Measurements from ENCODE around the gene FGD3.
"Not testable (repeated sequence)": the region's sequence is repeated elsewhere in the genome, so short reads cannot be mapped to it uniquely, and the experiment has no call there.

Gene FGD3

DNA sequence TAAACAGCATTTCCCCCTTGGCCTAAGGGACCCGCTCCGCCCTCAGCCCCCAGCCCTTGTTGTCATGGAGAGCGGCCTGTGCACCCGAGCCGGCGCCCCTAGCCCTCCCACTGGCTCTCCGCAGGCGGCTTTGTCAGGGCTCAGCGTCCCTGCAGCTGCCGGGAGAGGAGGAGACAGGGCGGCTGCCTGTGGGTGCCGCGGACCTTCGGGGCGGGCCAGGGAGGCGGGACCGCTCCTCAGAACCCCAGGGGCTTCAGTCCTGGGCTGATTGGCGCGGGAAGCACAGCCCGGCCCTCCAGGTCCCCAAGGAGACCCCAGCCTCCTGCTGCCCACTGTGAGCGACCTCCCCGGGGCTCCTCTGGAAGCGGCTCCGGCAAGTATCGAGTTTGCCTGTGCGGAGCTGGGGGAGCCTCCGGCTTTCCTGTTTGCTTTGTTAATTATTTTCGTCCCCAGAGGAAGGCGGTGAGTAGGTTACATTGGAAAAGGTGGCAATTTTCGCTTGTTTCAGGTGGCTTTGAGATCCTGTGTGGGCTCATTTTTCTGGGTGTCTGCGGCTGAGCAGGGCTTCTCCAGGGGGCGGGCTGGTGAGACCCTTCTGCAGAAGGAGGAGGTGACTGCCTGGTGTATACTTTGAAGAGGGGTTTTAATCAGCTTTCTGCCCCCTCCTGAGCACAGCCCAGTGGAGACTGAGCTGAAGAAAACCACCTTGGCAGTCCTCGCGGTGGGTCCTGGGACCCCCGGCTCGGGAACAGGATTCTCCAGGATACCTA is at the start of gene FGD3:
FGD3 (plus strand) TSS at position 256 of the 770 bp plus-strand sequence. CDS start 28,734 bp downstream, outside the sequence.
- DNase-seq, result no peak

- DNase-seq, result not testable (repeated sequence)
Observed at GRCh38 chr9:92905137-92905536, 42.2 kb upstream of the FGD3 start.

GRCh38 chr9:92911511-92912475 is 35.5 kb upstream of the FGD3 start:
- no peak for DNase-seq

DNA sequence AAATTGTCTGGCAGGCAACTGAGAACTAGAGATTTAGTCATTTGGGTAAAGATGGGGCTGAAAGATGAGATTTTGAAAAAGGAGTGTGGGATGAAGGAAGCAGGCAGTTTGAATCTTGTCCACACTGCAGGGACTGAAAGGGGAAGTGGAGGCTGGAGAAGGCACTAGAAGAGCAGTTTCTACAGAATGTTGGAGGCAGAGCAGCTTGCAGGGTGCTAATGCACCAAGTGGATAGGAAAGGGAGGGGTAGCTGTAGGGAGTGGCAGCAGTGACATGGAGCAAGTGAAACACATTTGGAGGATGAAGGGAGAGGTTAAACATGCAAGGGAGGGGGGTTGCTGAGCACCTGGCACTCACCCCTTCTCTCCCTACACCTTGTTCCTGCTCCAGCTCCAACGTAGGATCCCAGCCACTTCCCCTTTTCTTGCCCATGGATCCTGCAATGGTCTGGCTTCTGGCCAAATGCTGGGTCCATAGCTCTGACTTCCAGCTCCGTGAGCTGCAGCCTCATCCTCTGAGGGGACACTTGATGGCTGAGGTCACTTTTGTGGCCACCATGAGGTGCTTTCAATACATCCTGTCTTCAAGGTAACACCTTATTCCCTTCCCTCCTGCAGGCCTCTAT is 30.0 kb upstream of the FGD3 start:
- DNase-seq, result no peak

DNA sequence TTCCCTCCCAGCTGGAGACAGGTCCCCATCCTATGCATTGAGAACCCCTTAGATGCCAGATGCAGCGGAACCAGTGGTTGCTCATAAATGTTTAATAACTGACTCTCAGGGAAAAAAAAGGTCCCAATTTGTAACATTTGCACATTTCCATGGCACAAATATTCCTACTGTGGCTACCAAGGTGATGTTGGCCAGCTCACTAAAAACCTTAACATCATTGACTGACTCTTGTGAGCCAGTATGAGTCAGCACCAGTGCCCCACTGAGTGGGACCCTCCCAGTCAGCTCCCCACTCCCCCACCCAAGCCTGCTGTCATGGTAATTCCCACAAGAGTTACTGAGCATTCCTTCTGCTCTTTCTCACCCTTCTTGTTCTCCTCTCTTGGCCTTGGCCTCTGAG is 26.9 kb upstream of the FGD3 start:
- no peak for DNase-seq

DNA sequence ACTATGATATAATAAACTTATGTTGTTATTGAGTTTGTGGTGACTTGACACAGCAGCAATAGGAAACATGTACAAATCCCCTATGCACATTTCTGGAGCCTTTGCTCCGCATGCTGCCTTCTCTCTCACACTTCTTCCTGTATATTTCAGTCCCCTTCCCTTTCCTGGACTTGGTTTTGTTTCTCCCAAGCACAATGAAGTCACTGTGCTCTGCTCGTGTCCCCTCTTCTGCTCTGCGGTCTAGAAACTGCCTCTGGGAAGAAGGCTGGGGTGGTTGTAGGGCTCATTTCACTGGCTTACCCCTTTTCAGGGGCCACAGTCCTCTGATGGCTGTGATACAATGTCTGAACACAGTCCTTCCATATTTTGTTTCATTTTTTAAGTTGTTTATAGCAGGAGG is 15.7 kb upstream of the FGD3 start:
- no peak for DNase-seq

DNA sequence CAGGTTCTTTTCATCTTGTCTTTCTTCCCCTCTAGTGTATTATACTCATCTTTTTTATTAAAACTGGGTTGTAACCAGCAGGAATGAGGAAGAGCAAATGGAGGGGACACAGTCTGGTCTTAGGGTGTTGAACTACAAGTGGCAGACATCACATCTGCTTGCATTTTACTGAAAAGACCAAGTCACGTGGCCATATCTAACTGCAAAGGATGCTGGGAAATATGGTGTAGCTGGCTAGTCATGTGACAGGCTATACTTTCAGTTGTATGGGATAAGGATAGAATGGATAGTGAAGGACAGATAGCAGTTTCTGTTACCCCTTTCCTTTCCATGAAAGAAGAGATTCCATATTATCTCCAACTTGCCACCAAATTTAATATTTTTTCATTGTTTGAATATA is 13.0 kb upstream of the FGD3 start:
- peak; percentile 26 for DNase-seq

GRCh38 chr9:92938025-92938424 is 9.3 kb upstream of the FGD3 start:
- no peak for DNase-seq

DNA sequence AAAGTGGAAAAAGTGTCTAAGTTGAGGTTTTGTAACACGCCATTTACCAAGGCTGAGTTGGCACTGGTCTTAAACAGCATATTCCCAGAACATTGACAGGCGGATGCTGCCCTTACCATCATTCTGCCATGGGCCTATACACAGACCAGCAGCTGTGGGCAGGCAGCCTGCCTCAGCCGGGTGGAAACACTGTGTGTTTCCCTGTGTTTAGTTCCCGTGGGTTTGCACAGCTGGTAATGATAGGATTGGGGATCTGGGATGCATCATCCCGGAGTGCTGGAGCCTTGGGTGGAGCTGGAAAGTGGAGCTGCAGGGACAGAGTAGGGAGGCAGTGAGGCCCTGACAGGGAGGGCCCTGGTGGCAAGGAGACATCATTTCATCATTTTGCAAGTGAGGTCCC is 5.5 kb upstream of the FGD3 start:
- DNase-seq, result no peak

- no peak for DNase-seq
Observed at GRCh38 chr9:92942688-92943616, 4.4 kb upstream of the FGD3 start.

- no peak for DNase-seq
Observed at GRCh38 chr9:92944921-92945320, 2.4 kb upstream of the FGD3 start.

DNA sequence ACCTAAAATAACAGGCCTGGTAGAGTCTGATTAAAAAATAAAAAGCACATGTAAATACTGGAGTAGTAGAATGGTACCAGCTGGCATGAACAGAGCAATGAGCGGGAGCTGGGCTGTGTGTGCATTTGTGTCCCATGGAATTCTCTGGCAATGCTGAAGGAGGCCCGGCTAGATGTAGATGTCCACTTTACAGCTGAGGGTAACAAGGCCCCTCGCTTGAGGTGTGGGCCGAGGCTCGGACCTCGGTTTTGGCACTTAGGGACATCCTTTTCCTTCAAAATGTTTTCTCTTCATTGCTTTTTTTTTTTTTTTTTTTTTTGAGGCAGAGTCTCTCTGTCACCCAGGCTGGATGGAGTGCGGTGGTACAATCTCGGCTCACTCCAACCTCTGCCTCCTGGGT is 1.5 kb upstream of the FGD3 start:
- DNase-seq, result no peak

DNA sequence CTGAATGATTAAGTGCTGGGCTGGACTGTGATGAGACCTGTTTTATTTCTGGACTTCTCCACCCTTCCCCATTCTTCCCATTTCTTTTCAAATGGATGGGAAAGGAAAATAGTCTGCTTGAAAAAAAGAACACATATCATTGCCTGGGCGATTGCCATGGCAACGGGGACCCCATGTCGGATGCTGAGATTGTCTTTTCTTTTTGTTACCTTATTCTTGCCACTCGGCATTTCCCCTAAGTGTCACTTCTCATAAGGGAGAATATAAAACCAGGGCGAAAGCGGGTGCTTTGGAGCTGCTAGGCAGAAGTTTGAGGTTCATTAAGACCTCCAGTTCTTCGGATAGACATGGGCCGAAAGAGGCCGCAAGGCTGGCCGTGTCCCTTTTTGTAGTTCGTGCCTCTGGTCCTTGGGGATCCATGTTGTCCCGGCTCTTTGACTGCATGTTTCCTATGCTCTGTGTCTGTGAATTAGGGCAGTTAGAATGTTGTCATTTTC is 763 bp downstream of the FGD3 start:
- DNase-seq, result no peak

DNA sequence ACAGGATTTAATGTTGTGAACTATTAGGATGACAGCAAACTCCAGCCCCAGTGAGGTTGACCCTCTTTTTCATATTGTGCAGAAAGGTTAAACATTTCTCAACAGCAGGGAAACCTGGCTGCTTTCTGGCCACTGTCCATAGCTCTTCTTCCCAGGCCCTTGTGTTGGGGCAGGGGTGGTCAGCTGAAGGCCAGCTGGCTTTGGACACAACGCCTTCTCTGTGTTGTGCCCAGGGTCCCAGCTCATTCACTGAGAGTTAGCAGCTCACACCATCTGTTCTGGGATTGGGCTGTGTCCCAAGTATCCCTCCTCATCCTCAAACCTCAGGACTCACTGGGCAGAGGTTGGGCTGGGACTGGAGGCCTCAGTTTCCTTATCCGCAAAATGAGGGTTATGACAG is 1.3 kb downstream of the FGD3 start:
- DNase-seq, result no peak

DNA sequence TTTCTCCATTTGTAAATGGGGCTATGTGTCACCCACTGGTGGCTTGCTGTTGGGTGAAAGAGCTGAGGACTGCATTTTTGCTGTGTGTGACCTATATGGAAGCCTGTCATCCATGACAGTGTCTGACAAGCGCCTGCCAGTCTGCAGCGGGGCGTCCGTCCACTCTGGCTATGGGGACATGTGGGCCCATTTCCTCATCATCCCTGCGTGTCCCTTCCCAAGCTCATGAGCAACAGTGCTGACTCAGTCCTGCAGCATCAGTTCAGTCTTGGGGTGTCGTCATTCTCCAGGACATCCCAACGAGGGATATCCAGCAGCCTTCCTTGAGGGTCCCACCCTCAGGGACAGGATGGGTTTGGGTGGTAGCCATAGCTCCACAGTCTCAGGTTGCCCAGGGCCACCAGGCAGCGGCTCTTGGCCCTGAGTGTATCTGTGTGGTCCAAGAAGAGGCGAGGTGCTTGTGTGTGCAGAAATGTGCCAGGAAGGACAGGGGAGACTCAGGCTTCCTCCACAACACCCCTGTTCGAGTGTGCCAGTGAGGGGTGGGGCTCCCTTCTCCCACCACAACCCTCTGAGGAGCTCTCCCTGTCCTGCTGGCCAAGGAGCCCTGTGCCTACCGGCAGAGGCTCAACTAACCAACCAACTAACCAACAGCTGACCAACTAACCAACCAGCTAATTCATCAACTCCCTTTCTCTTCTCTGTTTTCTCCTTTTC is 2.1 kb downstream of the FGD3 start:
- no peak for DNase-seq

DNA sequence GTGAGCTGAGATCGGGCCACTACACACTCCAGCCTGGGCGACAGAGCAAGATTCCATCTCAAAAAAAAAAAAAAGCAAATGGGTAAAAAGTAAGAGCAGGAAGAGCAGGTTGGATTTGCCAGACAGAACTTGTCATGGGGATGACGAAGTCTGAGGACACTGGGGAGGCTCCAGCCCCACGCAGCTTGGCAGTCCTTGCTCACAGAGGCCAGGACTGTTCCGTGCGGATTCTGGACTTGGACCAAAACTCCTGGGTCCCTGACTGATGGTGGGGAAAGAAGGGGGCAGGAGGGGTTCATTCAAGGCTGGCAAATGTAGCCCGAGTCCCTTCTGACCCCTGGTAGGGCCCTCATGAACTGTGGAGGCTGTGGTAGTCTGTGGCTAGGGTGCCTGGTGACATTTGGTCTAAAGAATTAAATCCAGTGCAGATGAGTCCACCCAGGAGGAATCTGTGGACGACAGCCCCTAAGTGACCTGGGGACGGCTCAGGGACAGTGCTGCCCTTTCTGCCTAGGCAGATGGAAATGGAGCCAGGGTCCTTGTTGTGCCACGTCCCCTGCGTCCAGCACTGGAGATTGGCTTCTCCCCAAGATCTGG is 3.1 kb downstream of the FGD3 start:
- no peak for DNase-seq

DNA sequence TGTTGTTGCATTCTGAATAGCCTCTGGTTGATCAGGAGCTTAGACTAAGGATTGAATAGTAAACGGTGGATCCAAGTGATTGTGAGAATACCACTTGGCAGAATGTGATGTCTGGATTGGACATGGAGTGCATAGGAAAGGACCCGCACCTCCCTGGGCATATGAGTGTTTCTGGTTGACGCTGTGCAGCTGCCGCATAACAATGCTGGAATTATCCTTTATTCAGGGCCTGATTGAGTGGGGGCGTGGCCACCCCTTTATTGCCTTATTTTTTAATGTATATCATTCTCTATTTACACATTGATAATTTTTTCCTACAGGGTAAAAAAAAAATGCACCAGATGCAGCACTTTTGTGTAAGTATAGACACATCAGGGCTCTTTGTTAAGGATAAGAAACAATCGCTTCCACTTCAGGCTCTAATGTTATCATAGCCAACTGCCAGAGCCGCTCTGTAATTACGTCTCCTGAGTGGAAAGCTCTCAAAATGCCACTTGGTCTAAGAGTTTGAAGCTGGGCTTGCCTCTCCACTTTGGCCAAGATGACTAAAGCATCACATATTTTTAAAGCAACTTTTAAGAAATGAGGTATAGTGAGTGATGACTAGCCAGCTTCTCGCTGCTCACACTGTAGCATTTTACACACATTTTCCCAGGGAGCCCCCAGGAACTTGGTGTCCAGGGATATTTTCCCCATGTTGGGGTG is 5.7 kb downstream of the FGD3 start:
- no peak for DNase-seq

- peak; percentile 84 for DNase-seq
Observed at GRCh38 chr9:92954049-92954861, 6.9 kb downstream of the FGD3 start.

GRCh38 chr9:92954886-92955285 is 7.6 kb downstream of the FGD3 start:
- DNase-seq, result no peak

Measured in hematopoietic multipotent progenitor cell treated with erythropoietin and hydrocortisone succinate and interleukin-3 and kit ligand, for 8 days (in vitro differentiated cells).